OCI-LY1 (cell line): ENCODE measurements around the gene PRRX1.

Source experiments
- EZH2 ChIP-seq: fragments of 200-600 bp; sonication (generic), shearing (Covaris generic); IDR thresholded peaks from 2 replicates; pipeline ENCODE4 v1.8.0; 2017; ENCODE audit warnings: borderline replicate concordance, mixed run types, mild to moderate bottlenecking, antibody characterized with exemption, low read length, moderate library complexity, mixed read lengths
- TF ChIP-seq, protein P1 (sequence below): fragments of 200-600 bp; sonication (generic), shearing (Covaris generic); IDR thresholded peaks from 2 replicates; pipeline ENCODE4 v1.5.1; 2017; ENCODE audit warnings: mild to moderate bottlenecking, antibody characterized with exemption, low read length, moderate library complexity, mixed read lengths

GRCh38 chr1:170694172-170694926 lies 30.4 kb downstream of the PRRX1 start:
- TF ChIP-seq, protein P1, sequence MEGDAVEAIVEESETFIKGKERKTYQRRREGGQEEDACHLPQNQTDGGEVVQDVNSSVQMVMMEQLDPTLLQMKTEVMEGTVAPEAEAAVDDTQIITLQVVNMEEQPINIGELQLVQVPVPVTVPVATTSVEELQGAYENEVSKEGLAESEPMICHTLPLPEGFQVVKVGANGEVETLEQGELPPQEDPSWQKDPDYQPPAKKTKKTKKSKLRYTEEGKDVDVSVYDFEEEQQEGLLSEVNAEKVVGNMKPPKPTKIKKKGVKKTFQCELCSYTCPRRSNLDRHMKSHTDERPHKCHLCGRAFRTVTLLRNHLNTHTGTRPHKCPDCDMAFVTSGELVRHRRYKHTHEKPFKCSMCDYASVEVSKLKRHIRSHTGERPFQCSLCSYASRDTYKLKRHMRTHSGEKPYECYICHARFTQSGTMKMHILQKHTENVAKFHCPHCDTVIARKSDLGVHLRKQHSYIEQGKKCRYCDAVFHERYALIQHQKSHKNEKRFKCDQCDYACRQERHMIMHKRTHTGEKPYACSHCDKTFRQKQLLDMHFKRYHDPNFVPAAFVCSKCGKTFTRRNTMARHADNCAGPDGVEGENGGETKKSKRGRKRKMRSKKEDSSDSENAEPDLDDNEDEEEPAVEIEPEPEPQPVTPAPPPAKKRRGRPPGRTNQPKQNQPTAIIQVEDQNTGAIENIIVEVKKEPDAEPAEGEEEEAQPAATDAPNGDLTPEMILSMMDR = no peak
- no peak for TF ChIP-seq EZH2
